Stimulated activated CD8-positive, alpha-beta memory T cell treated with anti-CD3 and anti-CD28 coated beads, Interleukin-2, amount 100 ng/mL, for 1 hour (primary cell): ENCODE data around the gene SPINDOC.
"Not testable (repeated sequence)": the region's sequence is repeated elsewhere in the genome, so short reads cannot be mapped to it uniquely, and the experiment has no call there.

Experiments
- DNase-seq, 2 donors: peaks; one replicate each; pipeline ENCODE4 v3.0.0-alpha.2; 2020; ENCODE audit warnings: low read depth in 2 of 2

Gene SPINDOC, protein sequence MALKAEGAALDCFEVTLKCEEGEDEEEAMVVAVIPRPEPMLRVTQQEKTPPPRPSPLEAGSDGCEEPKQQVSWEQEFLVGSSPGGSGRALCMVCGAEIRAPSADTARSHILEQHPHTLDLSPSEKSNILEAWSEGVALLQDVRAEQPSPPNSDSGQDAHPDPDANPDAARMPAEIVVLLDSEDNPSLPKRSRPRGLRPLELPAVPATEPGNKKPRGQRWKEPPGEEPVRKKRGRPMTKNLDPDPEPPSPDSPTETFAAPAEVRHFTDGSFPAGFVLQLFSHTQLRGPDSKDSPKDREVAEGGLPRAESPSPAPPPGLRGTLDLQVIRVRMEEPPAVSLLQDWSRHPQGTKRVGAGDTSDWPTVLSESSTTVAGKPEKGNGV

DNA sequence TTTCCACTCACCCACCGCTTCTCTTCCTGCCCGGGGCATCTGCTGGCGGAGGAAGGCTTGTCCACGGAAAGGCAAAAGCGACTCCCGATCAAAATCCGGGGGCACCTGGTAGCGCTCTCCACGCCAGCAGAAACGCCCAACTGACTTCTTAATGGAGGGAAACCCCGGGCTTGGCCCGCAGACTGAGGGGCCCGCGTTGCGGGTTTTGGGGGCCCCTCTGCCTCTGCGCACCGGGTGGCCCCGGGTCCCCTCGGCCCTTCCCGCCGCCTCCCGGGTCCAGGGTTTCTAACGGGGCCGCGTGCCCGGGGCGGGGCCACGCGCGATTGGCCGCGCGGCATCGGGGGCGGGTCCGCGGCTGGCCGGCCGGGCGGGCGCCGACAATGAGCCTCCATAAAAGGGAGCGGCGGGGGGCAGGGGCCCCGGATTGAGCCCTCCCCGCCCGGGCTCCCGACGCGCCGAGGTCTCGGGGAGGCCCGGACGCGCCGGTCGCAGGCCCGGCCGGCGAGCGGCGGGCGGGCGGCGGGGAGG, at the start of gene SPINDOC:
Gene SPINDOC, plus strand, starts transcription at position 422 of the 528 bp plus-strand sequence. CDS start 231 bp downstream, outside the sequence.
- peak; percentile 37 to 53 for DNase-seq

DNA sequence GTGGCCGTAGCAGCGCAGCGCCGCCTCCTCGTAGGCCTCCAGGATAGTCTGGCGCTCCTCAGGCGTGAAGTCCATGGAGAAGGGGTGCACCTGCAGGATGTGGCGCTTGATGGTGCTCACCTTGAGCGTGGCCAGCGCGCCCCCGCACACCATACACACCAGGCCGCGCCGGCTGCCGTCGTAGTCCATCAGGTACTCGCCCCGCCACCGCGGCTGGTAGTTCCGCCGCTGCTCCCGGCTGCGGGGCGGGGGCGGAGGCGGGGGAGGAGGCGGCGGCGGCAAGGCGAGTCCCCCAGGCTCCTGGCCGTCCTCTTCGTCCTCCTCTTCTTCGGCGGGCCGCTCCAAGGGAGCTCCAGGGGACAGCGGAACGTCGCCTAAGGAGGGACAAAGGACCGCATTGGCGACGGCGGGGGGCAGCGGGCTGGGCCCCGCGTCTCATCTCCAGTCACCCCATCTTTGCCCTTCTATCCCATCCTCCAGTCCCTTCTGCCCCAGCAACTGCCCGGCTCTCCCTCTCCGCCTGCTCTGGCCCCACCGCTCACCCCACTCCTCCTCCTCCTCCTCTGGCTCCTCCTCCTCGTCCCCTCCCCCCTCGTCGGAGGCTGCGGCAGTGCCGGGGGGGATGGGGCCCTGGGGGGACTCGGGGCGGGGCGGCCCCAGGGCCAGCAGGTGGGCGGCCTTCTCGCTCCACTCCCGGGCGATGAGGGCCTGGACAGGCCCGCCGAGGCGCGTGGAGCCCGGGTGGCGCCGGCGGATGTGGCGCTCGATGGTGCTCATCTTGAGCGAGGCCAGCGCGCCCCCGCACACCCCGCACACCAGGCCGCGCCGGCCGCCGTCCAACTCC, 49.5 kb upstream of the SPINDOC start:
- DNase-seq = no peak

DNA sequence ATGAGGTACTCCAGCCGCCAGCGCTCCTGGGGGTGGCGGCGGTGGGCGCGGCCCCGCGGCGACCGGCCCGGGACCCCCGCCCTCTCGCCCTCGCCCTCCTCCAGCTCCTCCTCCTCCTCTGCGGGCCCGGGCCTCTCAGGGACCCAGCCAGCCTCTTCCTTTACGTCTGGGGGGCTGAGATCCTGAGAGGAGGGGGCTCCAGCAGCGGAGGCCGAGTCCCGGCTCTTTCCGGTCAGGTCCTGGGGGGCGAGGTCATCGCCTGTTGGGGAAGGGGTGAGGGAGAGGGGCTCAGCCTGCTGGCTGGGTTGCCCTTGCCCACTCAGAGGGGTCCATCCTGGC, 48.9 kb upstream of the SPINDOC start:
- no peak for DNase-seq

DNA sequence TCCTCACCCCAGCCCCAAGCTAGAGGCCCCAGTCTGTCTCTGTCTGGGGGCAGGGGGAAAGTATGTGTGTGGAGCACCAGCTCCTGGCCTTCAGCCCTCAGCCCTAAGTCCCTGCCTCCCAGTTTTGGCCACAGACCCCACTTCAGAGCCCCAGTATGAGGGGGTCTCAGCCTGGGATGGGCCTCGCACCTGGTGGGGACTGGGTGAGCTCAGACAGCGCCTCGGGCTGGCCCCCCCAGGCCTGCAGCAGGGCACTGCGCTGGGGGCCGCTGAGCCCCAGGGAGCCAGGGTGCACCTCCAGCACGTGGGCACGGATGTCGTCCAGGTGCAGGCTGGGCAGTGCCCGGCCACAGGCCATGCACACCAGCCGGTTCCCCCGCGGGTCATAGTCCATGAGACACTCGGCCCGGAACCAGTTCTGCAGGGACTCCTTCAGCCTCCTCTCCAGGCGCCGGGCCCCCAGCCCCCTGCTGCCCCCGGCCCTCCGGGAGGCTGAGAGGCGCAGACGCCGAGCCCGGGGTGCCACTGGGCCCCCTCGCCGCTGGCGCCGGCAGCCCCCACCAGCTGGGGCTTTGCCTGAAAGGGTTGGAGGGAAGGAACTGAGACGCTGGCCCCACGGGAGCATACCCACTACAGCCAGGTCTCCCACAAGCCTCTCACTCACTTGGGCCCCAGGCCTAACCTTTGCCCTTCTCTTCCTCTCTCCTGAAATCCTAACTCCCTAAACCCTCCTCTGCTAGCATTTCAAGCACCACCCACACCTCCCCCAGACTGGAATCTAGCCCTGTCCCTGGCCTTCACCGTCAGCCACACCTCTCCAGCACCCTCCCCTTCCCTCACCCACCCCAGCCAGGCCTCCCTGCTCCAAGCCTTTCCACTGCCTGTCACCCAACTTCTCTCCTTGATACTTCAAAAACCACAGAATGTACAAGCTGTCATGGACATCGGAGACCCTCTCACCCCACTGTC, 48.3 kb upstream of the SPINDOC start:
- DNase-seq = no peak

DNA sequence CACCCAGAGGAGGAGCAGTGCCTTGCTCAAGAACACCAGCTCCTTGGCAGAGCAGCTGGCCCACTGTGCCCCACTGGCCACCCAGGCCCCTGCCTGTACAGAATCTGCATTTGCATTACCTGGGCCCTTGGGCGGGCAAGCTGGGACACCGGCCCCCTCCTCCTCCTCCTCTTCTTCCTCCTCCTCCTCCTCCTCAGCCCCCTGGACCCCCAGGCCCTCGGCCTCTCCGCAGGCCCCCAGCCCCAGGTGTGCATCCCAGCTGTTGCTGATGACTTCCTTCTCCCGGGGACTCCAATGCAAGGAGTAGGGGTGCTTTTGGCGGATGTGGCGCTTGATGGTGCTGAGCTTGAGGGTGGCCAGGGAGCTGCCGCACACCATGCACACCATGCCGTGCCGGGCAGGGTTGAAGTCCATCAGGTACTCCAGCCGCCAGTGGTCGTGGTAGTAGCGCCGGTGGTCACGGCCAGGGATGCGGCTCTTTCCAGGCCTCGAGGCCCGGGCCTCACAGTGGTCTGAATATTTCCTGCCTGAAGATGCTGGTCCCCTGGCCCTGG, 47.5 kb upstream of the SPINDOC start:
- DNase-seq = no peak

DNA sequence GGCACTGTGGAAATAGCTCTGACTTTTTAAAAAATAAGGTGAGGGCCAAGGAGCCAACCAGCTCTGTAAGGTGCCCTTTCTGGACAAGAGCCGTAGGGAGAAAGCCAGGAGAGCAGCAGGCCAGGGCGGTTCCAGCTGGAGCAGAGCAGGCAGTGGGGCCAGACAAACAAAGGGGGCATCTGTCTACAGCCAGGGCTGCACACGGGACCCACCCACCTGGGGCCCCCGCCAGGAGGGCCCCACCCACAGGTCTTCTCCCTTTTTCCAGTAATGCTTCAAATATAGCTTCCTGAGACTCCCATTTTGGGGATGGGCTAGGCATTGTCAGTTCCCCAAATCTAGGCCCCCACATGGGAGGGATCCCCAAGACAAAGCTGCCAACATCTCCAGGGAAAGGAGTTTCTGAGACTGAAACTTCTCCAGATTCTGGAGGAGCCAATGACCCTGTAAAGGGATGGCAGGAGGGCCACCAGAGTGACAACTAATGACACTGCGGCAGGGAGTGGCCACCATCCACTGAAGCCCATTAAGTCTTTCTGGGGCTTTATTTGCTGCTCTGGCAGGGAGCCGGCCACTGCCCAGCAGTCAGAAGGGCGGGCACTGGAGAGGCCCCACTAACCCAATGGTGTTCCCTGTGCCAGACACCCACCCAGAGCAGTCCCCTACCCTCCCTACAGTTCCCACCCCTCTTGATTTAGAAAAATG, 46.6 kb upstream of the SPINDOC start:
- no peak for DNase-seq

DNA sequence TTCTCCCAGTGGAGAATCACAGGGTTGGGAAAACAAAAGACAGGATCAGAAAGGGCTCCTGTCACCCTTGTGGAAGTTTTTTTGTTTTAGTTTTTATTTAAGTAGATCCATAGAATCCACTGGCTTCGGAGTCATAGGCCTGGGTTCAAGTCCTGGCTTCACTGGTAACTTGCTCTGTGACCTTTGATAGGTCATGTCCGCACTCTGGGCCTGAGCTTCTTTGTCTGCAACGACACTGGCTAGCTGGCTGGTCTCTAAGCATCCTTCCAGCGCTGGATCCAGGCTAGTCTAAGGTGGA, 46.0 kb upstream of the SPINDOC start:
- DNase-seq = no peak

DNA sequence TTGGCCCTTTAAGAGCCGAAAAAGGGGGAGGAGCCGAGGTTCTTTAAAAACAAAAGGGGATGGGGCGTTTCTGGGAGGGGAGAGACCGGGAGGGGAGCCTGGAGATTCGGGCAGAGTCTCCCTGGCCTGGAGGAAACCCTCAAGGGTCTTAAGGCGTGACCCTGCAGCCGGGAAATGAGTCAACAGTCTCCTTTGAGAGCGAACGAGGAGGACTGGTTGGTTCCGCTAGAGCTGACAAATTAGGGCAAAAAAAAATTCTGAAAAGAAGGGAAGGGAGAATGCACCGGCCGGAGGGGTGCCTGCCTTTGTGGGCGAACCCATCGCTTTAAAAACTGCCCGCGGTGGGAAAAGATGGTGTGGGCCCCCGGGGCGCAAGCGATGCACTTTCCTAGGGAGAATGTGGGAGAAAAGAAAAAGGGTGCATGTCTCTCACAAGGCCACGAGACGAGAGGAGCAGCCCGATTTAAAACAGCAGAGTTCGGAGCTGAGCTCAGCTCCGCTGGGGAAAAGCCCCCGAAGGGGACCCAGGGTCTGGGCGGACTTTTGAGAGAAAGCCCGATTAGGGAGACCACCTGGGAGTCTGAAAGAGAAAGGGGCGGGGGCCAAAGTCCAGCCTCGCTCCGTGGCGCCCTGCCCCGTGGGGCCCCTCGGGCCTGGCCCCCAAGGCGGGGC, 45.6 kb upstream of the SPINDOC start:
- no peak for DNase-seq

DNA sequence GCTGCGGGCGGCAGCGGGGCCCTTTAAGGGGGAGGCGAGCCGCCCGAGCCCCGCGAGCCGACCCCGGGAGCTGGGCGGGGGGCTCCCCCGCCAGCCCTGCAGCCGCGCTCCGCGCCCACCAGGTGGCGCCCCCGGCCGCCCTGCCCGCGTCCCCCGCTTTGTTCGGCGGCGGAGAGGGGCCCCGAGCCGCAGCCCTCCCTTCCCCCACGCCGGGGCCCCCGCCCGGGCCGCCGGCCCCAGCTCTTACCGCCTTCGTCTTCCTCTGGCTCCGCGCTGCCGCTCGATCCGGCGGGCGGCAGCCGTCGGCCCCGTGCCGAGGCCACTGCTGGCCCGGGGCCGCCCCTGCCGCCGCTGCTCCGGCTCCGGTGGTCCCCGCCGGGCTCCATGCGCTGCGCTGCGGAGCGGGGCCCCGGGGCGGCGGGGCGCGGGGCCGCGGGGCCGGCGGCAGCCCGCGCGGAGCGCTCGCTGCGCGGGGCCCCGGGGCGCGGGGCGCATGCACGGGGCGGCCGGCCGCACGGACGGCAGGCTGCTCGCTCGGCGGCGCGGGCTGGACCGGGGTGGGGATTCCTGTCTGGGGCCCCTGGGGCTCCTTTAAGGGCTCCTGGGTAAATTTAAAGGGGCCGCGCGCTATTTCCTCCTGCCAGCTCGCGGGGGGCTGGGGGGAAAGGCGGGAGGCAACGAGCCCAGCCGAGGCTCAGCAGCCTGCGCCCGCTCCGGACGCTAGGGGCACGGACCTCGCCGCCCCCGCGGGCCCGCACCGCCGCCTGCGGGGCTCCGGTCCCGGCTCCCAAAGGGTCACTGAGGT, 44.8 kb upstream of the SPINDOC start, which contains the start of gene ZFTA:
Gene ZFTA, minus strand, starts transcription at position 539 of the 805 bp plus-strand sequence. Its CDS starts 153 bp downstream, at position 386.
- peak; percentile 25 to 40 for DNase-seq

DNA sequence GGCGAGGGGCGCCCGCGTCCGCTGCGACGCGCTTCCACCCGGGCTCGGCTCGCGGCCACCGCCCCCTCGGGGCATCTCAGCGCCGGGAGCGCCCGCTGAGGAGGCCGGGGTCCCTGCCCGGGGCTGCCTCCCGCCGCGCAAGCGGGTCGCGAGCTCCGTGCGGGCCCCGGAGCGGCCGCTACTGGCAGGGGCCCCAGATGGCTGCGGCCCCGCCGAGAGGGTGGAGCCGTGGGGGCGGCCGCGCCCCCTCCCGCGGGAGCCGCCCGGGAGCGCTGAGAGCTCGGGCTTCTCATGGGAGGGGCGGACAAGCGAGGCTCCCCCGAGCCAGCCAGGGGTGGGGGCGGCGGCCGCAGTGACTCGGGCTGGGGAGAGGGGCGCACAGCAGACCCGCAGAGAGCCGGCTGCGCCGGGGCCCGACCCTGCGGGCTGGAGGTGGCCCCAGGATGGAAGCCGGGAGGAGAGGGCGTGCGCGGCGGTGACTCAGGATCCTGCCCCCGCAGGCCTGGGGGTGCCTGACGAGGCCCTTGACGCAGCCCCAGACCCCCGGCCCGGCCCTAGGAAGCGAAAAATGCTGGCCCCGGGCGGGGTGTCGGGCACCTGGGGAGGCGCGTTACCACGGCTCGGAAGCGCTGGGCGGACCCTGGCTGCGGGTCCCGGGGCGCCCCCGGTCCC, 44.1 kb upstream of the SPINDOC start:
- DNase-seq = no peak

DNA sequence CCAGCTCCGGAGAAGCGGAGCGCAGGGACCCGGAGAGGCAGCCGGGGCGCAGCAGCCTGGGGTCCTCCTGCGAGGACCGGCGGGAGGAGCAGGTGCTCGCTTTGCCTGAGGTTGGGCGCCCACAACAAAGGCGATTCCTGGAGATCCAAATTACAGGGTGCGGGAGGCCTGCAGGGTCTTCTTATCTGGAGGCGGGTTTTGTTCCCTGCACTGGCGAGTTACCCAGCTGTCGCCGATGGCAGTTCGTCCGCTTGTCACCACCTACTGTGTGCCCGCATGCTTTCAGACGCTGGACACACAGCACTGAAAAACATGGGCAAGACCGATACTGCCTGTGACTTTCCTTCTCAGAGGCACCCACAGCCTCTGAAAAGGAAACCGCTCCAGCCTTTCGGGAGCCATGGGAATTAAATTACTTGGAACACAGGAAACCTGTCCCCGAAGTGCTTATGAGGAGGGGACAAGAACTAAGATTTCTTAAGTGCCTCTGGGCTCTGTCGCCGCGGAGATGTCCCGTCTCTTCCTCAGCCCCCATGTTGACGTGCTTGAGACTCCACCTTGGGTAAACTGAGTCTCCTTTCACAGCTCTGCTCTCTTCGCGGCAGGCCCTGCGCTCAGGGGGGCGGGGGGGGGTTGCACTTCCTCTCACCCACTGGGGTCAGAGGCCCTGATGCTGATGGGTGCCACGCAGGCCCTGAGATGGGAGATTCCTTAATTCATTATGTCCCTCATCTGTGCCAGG, 43.4 kb upstream of the SPINDOC start:
- DNase-seq = no peak

DNA sequence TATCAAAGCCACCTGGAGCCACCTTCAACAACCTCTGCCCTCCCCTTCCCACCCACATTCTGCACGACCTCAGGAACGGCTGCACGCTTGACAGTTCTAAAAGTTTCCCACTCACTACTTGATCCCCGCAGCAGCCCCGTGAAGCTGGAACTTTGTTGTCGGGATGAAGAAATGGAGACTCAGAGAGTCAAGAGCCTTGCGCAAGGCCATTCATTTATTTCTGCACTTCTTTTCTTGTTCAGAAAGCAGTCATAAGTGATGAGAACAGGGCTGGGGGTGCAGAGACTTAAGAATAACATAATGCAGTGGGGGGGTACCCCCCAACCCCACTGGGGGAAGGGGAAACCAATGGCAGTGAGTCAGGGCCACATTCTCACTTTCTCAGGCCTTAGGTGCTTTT, 42.5 kb upstream of the SPINDOC start:
- no peak for DNase-seq

DNA sequence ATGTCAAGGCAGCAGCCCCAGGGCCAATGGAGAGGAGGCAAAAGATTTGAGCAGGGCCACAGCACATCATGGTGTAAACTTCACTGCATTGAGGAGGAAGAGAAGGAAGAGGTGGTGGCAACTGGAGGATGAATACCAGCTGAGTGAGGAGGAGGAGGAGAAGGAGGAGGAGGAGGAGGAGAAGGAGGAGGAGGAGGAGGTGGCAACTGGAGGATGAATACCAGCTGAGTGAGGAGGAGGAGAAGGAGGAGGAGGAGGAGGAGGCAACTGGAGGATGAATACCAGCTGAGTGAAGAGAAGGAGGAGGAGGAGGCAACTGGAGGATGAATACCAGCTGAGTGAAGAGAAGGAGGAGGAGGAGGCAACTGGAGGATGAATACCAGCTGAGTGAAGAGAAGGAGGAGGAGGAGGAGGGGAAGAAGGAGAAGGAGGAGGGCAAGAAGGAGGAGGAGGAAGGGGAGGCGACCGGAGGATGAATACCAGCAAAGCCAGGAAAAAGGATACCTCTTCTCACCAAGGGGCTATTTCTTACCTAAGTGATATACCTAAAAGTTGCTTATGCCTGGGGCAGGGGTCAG, 41.4 kb upstream of the SPINDOC start:
- DNase-seq = not testable (repeated sequence)

DNA sequence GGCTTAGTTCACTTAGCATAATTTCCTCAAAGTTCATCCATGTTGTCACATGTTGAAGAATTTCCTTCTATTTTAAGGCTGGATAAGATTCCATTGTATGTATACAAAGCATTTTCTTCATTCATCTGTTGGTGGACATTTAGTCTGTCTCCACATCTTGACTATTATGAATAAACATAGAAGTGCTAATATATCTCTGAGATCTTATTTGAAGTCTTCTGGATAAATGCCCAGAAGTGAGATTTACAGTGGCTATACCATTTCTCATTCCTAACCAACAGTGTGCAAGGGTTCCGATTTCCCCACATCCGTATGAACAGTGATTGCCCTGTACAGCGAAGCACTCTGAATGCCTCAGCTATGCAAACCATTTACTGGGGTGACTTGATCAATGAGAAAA, 38.1 kb upstream of the SPINDOC start:
- no peak for DNase-seq

DNA sequence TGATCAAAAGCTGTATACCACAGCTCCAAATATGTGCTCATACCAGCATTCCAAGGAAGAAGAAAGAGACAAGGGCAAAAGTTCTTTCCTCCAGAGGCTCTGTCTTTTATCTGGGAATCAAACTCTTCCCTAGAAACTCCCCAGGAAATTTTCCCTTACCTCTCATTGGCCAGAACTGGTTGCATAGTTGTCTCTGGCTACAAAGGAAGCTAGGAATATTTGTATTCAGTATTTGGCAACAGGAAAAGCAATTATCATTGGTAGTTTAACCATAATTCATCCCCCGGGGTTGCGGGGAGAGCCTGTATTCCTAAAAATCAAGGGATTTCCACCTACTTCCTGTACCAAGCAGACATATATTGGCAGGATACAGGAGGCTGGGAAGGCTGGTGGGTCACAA, 34.2 kb upstream of the SPINDOC start:
- DNase-seq = no peak

DNA sequence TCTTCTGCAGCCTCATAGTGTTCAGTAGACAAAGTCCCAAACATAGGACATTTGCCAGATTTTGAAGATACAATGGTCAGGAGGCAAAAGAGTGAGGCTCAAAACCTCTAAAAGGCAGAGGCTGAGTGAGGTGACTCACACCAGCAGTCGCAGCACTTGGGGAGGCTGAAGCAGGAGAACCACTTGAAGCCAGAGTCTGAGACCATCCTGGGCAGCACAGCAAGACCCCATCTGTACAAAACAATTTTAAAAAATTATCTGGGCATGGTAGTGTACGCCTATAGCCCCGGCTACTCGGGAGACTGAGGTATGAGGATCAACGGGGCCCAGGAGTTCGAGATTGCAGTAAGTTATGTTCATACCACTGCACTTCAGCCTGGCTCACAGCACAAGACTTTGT, 30.5 kb upstream of the SPINDOC start:
- no peak for DNase-seq

DNA sequence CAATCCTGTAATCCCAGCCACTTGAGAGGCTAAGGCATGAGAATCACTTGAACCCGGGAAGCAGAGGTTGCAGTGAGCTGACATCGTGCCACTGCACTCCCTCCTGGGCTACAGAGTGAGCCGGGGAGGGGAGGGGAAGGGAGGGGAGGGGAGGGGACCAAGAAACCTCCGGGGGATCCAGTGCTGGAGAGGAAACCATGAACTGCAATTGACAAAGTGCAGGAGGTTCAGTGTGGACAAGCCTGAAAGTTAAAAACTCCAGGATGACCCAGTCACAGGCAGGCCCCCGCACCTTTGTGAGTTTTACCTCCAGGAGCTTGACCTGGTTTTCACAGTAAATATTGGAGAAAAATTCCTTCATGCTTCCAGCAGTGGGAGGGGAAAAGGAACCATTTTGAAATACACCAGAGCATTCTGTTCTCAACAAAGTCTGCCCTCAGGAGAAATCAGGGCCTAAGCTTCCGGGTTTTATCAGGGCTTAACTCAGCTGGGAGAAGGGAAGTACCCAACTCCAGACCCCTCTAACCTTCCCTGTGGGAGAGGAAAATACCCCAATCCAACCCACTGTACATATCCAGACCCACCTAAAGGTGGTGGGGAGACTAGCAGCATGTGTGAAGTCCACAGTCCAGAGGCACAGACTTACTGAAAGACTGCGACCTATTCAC, 29.2 kb upstream of the SPINDOC start:
- no peak for DNase-seq
